IMR-90 (cell line): ENCODE measurements around the gene ZNF503. TPM values are rescaled to one million over a fixed set of nuclear protein-coding genes. Genes with fewer than 3 reads are reported as not detected.

Source experiments
- ATAC-seq: fragments of 200-7000 bp; cut with Tn5 transposase; 2 replicates; pipeline ENCODE4 v1.9.1; 2020; ENCODE audit warnings: low read depth, mild to moderate bottlenecking, moderate library complexity
- BruUV-seq: library from RNA; stranded (reverse); fragments of 400-500 nt; replicated peaks from 2 replicates; lab custom pipeline; 2021; lab: Mats Ljungman, UMichigan
- CTCF ChIA-PET: fragments of 300-600 bp; formaldehyde crosslinking; extraction: SDS; loops from one replicate; lab custom pipeline; 2021; ENCODE audit warnings: antibody characterized with exemption; lab: Yijun Ruan, JAX
- POLR2A ChIA-PET: fragments of 300-600 bp; sonication (Branson Sonifier 250); formaldehyde crosslinking; loops from one replicate; lab custom pipeline; 2022; ENCODE audit warnings: antibody characterized with exemption; ENCODE audit not compliant: unreplicated experiment; lab: Charles Lee
- DNase-seq: peaks from one replicate; pipeline ENCODE4 v3.0.0; 2013
- H2AFZ ChIP-seq: replicated peaks from 2 replicates; pipeline ENCODE3; 2013; ENCODE audit warnings: low read length, mild to moderate bottlenecking; ENCODE audit not compliant: poor library complexity
- H2AK5ac ChIP-seq: 2 replicates; pipeline ENCODE4 v1.6.1; 2013; ENCODE audit warnings: low read depth, low read length, inconsistent platforms
- H2AK9ac ChIP-seq: replicated peaks from 2 replicates; pipeline ENCODE3; 2013; ENCODE audit warnings: mild to moderate bottlenecking, low read depth, low read length, moderate library complexity; ENCODE audit not compliant: poor library complexity
- H2BK120ac ChIP-seq: 2 replicates; pipeline ENCODE4 v1.6.1; 2013; ENCODE audit warnings: low read depth, low read length, inconsistent platforms
- H2BK15ac ChIP-seq: 3 replicates; pipeline ENCODE4 v1.6.1; 2013; ENCODE audit warnings: low read depth, low read length, inconsistent platforms
- H2BK20ac ChIP-seq: 2 replicates; pipeline ENCODE4 v1.6.1; 2013; ENCODE audit warnings: low read depth, mild to moderate bottlenecking, inconsistent platforms, low read length, moderate library complexity
- H2BK5ac ChIP-seq: 2 replicates; pipeline ENCODE4 v1.6.1; 2013; ENCODE audit warnings: mild to moderate bottlenecking, low read depth, low read length, inconsistent platforms; ENCODE audit not compliant: poor library complexity, severe bottlenecking
- H3K14ac ChIP-seq: replicated peaks from 2 replicates; pipeline ENCODE4 v1.6.1; 2013; ENCODE audit warnings: low read depth, low read length, inconsistent platforms
- H3K18ac ChIP-seq: 2 replicates; pipeline ENCODE4 v1.6.1; 2013; ENCODE audit warnings: low read depth, low read length, control low read depth
- H3K23ac ChIP-seq: 2 replicates; pipeline ENCODE4 v1.6.1; 2013; ENCODE audit warnings: low read depth, low read length, inconsistent platforms
- H3K27ac ChIP-seq: 2 replicates; pipeline ENCODE4 v1.5.1; 2013; ENCODE audit warnings: mild to moderate bottlenecking, control low read depth, low read length; ENCODE audit not compliant: insufficient read depth
- H3K27me3 ChIP-seq: 2 replicates; pipeline ENCODE4 v1.6.1; 2013; ENCODE audit warnings: low read length; ENCODE audit not compliant: control insufficient read depth, insufficient read depth
- H3K36me3 ChIP-seq: 2 replicates; pipeline ENCODE4 v1.6.1; 2013; ENCODE audit warnings: low read length, mixed read lengths; ENCODE audit not compliant: control insufficient read depth, insufficient read depth
- H3K4ac ChIP-seq: 2 replicates; pipeline ENCODE4 v1.6.1; 2013; ENCODE audit warnings: low read depth, low read length, inconsistent platforms
- H3K4me1 ChIP-seq: 2 replicates; pipeline ENCODE4 v1.6.1; 2013; ENCODE audit warnings: low read length, mixed read lengths; ENCODE audit not compliant: control insufficient read depth, insufficient read depth
- H3K4me2 ChIP-seq: 2 replicates; pipeline ENCODE4 v1.6.1; 2013; ENCODE audit warnings: low read depth, mild to moderate bottlenecking, control low read depth, low read length, moderate library complexity
- H3K4me3 ChIP-seq: 2 replicates; pipeline ENCODE4 v1.5.1; 2013; ENCODE audit warnings: low read depth, mild to moderate bottlenecking, control low read depth, low read length, moderate library complexity; ENCODE audit not compliant: insufficient read depth
- H3K56ac ChIP-seq: 2 replicates; pipeline ENCODE4 v1.6.1; 2013; ENCODE audit warnings: low read length, inconsistent platforms; ENCODE audit not compliant: insufficient read depth; ENCODE audit errors: extremely low read depth
- H3K79me1 ChIP-seq, 2 experiments: 2 replicates each; pipeline ENCODE4 v1.6.1; 2013; ENCODE audit warnings: low read length in 2 of 2, inconsistent platforms in 1 of 2, low read depth in 1 of 2
- H3K9ac ChIP-seq: 2 replicates; pipeline ENCODE4 v1.6.1; 2013; ENCODE audit warnings: low read depth, low read length, control low read depth
- H3K9me1 ChIP-seq: 2 replicates; pipeline ENCODE4 v1.6.1; 2013; ENCODE audit warnings: low read length, inconsistent platforms; ENCODE audit not compliant: insufficient read depth
- H3K9me3 ChIP-seq: 2 replicates; pipeline ENCODE4 v1.6.1; 2013; ENCODE audit warnings: low read length; ENCODE audit not compliant: control insufficient read depth, insufficient read depth
- H4K20me1 ChIP-seq: 2 replicates; pipeline ENCODE4 v1.6.1; 2013; ENCODE audit warnings: low read length, inconsistent platforms; ENCODE audit not compliant: insufficient read depth
- H4K5ac ChIP-seq: 2 replicates; pipeline ENCODE4 v1.6.1; 2013; ENCODE audit warnings: mild to moderate bottlenecking, low read depth, low read length, control low read depth
- H4K8ac ChIP-seq, 2 experiments: 2 replicates each; pipeline ENCODE4 v1.6.1; 2013; ENCODE audit warnings: low read depth in 2 of 2, low read length in 2 of 2, control low read depth in 1 of 2, inconsistent platforms in 1 of 2
- H4K91ac ChIP-seq: 2 replicates; pipeline ENCODE4 v1.6.1; 2013; ENCODE audit warnings: low read depth, low read length, inconsistent platforms; ENCODE audit not compliant: insufficient read depth
- BHLHE40 ChIP-seq: fragments of 150-350 bp; IDR thresholded peaks from 2 replicates; pipeline ENCODE4 v1.6.1; 2016; ENCODE audit warnings: mild to moderate bottlenecking, low read depth, low read length
- CEBPB ChIP-seq: IDR thresholded peaks from 2 replicates; pipeline ENCODE4 v1.6.1; 2012; ENCODE audit warnings: low read depth, low read length, improper control_type of control experiment
- CHD1 ChIP-seq: IDR thresholded peaks from 2 replicates; pipeline ENCODE4 v1.6.1; 2012; ENCODE audit warnings: low read depth, low read length, improper control_type of control experiment
- FOS ChIP-seq: fragments of 150-350 bp; IDR thresholded peaks from 2 replicates; pipeline ENCODE4 v1.6.1; 2016; ENCODE audit warnings: low read depth, low read length
- MAFK ChIP-seq: IDR thresholded peaks from 2 replicates; pipeline ENCODE4 v1.6.1; 2012; ENCODE audit warnings: low read depth, low read length, improper control_type of control experiment
- MAZ ChIP-seq: IDR thresholded peaks from 2 replicates; pipeline ENCODE4 v1.6.1; 2012; ENCODE audit warnings: low read depth, mild to moderate bottlenecking, low read length, improper control_type of control experiment, moderate library complexity, borderline replicate concordance
- MXI1 ChIP-seq: IDR thresholded peaks from 2 replicates; pipeline ENCODE4 v1.6.1; 2012; ENCODE audit warnings: low read depth, mild to moderate bottlenecking, low read length, moderate library complexity, borderline replicate concordance
- NFE2L2 ChIP-seq: fragments of 150-350 bp; IDR thresholded peaks from 2 replicates; pipeline ENCODE4 v1.6.1; 2016; ENCODE audit warnings: low read depth, mild to moderate bottlenecking, low read length
- POLR2A ChIP-seq: IDR thresholded peaks from 2 replicates; pipeline ENCODE4 v1.6.1; 2012; ENCODE audit warnings: mild to moderate bottlenecking, low read depth, low read length
- RAD21 ChIP-seq: IDR thresholded peaks from 2 replicates; pipeline ENCODE4 v1.6.1; 2012; ENCODE audit warnings: low read length, improper control_type of control experiment
- RCOR1 ChIP-seq: IDR thresholded peaks from 2 replicates; pipeline ENCODE4 v1.6.1; 2012; ENCODE audit warnings: mild to moderate bottlenecking, low read length, improper control_type of control experiment; ENCODE audit not compliant: insufficient replicate concordance
- RFX5 ChIP-seq: IDR thresholded peaks from 2 replicates; pipeline ENCODE4 v1.8.0; 2012; ENCODE audit warnings: low read depth, mild to moderate bottlenecking, low read length, moderate library complexity
- SMC3 ChIP-seq: fragments of 150-350 bp; IDR thresholded peaks from 2 replicates; pipeline ENCODE4 v1.6.1; 2016; ENCODE audit warnings: low read depth, mild to moderate bottlenecking, antibody characterized with exemption, low read length, moderate library complexity
- WGBS, 2 experiments: methylation state at CpG; one replicate each; pipeline versions ENCODE4 v1.1.5 to v1.1.7; 2013; ENCODE audit warnings: missing lambda C conversion rate in 2 of 2; ENCODE audit not compliant: insufficient read length in 1 of 2; ENCODE audit errors: extremely low coverage in 2 of 2; 5-methylcytosine and 5-hydroxymethylcytosine counted together
- dilution Hi-C: fragments of 300-500 bp; cut with HindIII; formaldehyde crosslinking; loops from one replicate; pipeline ENCODE4 v1.14.3; 2018; ENCODE audit warnings: low sequenced_read_pairs; ENCODE audit not compliant: unreplicated experiment
- in situ Hi-C: fragments of 300-500 bp; cut with MboI; formaldehyde crosslinking; loops from 3 replicates; pipeline ENCODE4 v1.14.3; 2019; ENCODE audit warnings: low sequenced_read_pairs, inconsistent platforms, mixed read lengths
- intact Hi-C: fragments of 100-400 bp; cut with micrococcal nuclease; formaldehyde crosslinking; loops from 2 replicates; pipeline ENCODE4 v1.10.0; 2022
- polyA plus RNA-seq, 3 experiments: library from polyadenylated mRNA; depleted of rRNA; stranded (reverse); fragments of >200 nt; gene quantifications; 2 replicates each; pipeline ENCODE4 v1.2.3, GENCODE V29; 2012; ENCODE audit warnings: low replicate concordance in 1 of 3
- total RNA-seq: library from RNA; depleted of rRNA; stranded (reverse); fragments of >200 nt; gene quantifications from 2 replicates; pipeline ENCODE4 v1.2.3, GENCODE V29; 2012
- TF ChIP-seq, protein P1 (sequence below): fragments of 150-350 bp; IDR thresholded peaks from 2 replicates; pipeline ENCODE4 v1.6.1; 2017; ENCODE audit warnings: mild to moderate bottlenecking, antibody characterized with exemption, low read length, low read depth
- TF ChIP-seq, protein P2 (sequence below): fragments of 150-350 bp; IDR thresholded peaks from 2 replicates; pipeline ENCODE4 v1.6.1; 2016; ENCODE audit warnings: low read depth, mild to moderate bottlenecking, low read length, moderate library complexity, borderline replicate concordance
- TF ChIP-seq, protein P3 (sequence below): conservative IDR thresholded peaks from 2 replicates; pipeline ENCODE4 v1.5.1; 2012; ENCODE audit warnings: mild to moderate bottlenecking, low read depth, low read length, improper control_type of control experiment

Gene ZNF503
- total and polyA plus RNA-seq, 2 of the 4 experiments (the other 2 are of a cell fraction), result 0.36 to 5.8 TPM

DNA sequence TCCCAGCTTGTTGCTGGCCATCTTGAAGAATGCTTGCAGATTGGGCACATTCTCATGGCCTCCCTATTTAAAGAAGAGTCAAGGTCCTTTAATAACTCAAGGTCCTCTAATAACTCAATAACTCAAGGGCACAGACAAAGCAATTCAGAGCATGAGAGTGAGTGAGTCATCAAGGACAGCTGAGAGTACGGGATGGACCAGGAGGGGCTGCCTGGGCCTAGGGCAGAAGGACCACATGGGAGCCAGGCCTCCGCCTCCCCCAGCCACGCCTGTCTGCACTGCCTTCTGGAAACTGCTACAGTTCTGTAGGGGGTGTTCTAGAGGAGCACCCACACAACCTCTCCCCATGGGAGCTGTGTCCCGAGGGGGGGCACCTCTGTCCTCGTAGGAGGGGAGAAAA, 48.9 kb downstream of the ZNF503 start:
- H3K56ac ChIP-seq, result no peak overlapping the region
- peaks cover 3% of the 10 kb centered on the region for H3K9me3 ChIP-seq
- H4K20me1 ChIP-seq, result no peaks in the 10 kb centered on the region
- H3K4me2 ChIP-seq, result no peak overlapping the region
- POLR2A ChIA-PET, result no interaction called here
- H3K4me3 ChIP-seq, result no peak overlapping the region
- no peaks in the 10 kb centered on the region for H3K27me3 ChIP-seq
- DNase-seq (peak; percentile 41), ATAC-seq (peak; percentile 50)
- no peak overlapping the region for H4K5ac ChIP-seq
- H2AFZ ChIP-seq, result peak overlapping the region; percentile 40
- intact Hi-C loops, result no loop called here
- H2AK5ac ChIP-seq, result peak overlapping the region; percentile 17; the same call in 1 of the 2 replicates
- H2BK120ac ChIP-seq, result no peak overlapping the region
- no peak overlapping the region for H3K18ac ChIP-seq
- H4K8ac ChIP-seq, result no peak overlapping the region
- H2AK9ac ChIP-seq, result no peak overlapping the region
- H3K27ac ChIP-seq, result no peak overlapping the region
- no peaks in the 10 kb centered on the region for H3K36me3 ChIP-seq
- no peak overlapping the region for H3K9ac ChIP-seq
- TF ChIP-seq MAZ, result no peak
- TF ChIP-seq RCOR1, result no peak
- no peak for TF ChIP-seq NFE2L2
- TF ChIP-seq, protein P1, sequence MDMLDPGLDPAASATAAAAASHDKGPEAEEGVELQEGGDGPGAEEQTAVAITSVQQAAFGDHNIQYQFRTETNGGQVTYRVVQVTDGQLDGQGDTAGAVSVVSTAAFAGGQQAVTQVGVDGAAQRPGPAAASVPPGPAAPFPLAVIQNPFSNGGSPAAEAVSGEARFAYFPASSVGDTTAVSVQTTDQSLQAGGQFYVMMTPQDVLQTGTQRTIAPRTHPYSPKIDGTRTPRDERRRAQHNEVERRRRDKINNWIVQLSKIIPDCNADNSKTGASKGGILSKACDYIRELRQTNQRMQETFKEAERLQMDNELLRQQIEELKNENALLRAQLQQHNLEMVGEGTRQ, result no peak
- TF ChIP-seq CEBPB, result no peak
- TF ChIP-seq RAD21, result no peak
- no peak for TF ChIP-seq MAFK
- TF ChIP-seq MXI1, result no peak
- TF ChIP-seq BHLHE40, result no peak
- TF ChIP-seq POLR2A, result no peak
- TF ChIP-seq, protein P2, sequence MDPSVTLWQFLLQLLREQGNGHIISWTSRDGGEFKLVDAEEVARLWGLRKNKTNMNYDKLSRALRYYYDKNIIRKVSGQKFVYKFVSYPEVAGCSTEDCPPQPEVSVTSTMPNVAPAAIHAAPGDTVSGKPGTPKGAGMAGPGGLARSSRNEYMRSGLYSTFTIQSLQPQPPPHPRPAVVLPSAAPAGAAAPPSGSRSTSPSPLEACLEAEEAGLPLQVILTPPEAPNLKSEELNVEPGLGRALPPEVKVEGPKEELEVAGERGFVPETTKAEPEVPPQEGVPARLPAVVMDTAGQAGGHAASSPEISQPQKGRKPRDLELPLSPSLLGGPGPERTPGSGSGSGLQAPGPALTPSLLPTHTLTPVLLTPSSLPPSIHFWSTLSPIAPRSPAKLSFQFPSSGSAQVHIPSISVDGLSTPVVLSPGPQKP, result no peak
- no peak for TF ChIP-seq FOS
- TF ChIP-seq SMC3, result no peak
- no peak for TF ChIP-seq CHD1
- TF ChIP-seq, protein P3, sequence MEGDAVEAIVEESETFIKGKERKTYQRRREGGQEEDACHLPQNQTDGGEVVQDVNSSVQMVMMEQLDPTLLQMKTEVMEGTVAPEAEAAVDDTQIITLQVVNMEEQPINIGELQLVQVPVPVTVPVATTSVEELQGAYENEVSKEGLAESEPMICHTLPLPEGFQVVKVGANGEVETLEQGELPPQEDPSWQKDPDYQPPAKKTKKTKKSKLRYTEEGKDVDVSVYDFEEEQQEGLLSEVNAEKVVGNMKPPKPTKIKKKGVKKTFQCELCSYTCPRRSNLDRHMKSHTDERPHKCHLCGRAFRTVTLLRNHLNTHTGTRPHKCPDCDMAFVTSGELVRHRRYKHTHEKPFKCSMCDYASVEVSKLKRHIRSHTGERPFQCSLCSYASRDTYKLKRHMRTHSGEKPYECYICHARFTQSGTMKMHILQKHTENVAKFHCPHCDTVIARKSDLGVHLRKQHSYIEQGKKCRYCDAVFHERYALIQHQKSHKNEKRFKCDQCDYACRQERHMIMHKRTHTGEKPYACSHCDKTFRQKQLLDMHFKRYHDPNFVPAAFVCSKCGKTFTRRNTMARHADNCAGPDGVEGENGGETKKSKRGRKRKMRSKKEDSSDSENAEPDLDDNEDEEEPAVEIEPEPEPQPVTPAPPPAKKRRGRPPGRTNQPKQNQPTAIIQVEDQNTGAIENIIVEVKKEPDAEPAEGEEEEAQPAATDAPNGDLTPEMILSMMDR, result no peak
- TF ChIP-seq RFX5, result no peak
- 0 out of 2 replicates have a peak overlapping the region, but pooled peaks have one; percentile 0 for H4K91ac ChIP-seq
- H3K14ac ChIP-seq, result no peak overlapping the region
- CTCF ChIA-PET, result no interaction called here
- no peaks in the 10 kb centered on the region for H3K79me1 ChIP-seq
- no CpG with 5 or more reads among the region's 5 CpGs for WGBS, 2 experiments
- H3K9me1 ChIP-seq, result peaks cover 10% of the 10 kb centered on the region; the same call in 1 of the 2 replicates
- H3K4me1 ChIP-seq, result no peaks in the 10 kb centered on the region; the same call in 1 of the 2 replicates
- in situ Hi-C loops, result no loop called here
- dilution Hi-C loops, result no loop called here
- no peak overlapping the region for H2BK5ac ChIP-seq
- peak overlapping the region; percentile 52; the same call in 1 of the 2 replicates for H2BK20ac ChIP-seq
- H2BK15ac ChIP-seq, result no peak overlapping the region
- H3K4ac ChIP-seq, result peak overlapping the region; percentile 45; the same call in 1 of the 2 replicates
- no TSS peak for BruUV-seq
- no peak overlapping the region for H3K23ac ChIP-seq
